Activated T-cell treated with anti-CD3 and anti-CD28 coated beads, Interleukin-2, amount 50 U/mL, for 4 hours (primary cell): Measurements from ENCODE around the gene RANBP10. TPM values are rescaled to one million over a fixed set of nuclear protein-coding genes. Genes with fewer than 3 reads are reported as not detected.

Experiments
- ATAC-seq, 2 donors: fragments of 200-7000 bp; cut with Tn5 transposase; one replicate each; pipeline ENCODE4 v1.10.0; 2021
- DNase-seq: peaks from one replicate; pipeline ENCODE4 v3.0.0-alpha.2; 2020
- H3K27me3 Mint-ChIP-seq: one replicate; pipeline ENCODE4 v1.8.0; 2021; ENCODE audit warnings: low read depth, mixed read lengths
- H3K36me3 Mint-ChIP-seq: one replicate; pipeline ENCODE4 v1.8.0; 2022; ENCODE audit warnings: mixed read lengths; ENCODE audit not compliant: insufficient read depth
- H3K4me1 Mint-ChIP-seq: one replicate; pipeline ENCODE4 v1.8.0; 2021; ENCODE audit warnings: low read depth, mixed read lengths
- H3K4me3 Mint-ChIP-seq: one replicate; pipeline ENCODE4 v1.8.0; 2021; ENCODE audit warnings: mild to moderate bottlenecking, moderate library complexity, mixed read lengths
- H3K9me3 Mint-ChIP-seq: one replicate; pipeline ENCODE4 v1.8.0; 2021; ENCODE audit warnings: mixed read lengths
- total RNA-seq, 3 donors: library from RNA; stranded (reverse); gene quantifications; one replicate each; pipeline ENCODE4 v1.2.1, GENCODE V29; 2021

Gene RANBP10
- total RNA-seq, 3 donors from 2014 or later: 17.2 to 17.9 (median 17.8) TPM

DNA sequence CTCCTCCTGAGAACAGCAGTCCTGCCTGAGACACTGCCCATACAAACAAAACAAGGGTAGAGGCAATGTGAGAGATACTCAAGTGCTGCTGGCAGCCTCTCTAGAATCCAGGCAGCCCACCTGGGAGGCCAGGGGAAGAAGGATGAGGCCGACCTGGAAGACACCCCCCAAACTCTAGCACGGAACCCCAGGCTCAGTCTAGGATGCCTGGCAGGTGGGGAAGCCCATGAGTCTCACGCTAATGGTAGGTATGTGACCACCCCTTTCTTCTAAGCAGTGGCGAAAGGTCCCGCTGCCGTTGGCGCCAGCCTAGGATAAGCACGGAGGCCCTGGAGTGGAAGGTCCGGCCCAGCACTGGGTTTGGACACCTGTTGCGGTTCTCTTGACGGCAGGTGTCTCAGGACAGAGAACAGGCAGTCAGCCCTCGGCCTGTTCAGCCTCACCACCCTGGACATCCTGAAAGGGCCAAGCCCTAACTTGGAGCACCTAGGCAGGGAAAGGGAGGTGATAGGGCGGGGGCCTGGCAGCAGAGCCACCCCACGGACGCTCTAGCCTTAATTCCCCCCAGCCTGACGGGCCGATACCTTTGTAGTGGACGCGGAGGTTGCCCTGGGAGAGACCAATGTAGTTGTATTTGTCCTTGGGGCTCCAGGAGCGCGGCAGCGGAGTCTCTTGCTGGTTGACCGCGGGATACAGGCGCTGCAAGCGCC is 487 bp downstream of the RANBP10 start:
- H3K9me3 Mint-ChIP-seq: no peaks in the 10 kb centered on the region
- peaks cover 47% of the 10 kb centered on the region for H3K4me1 Mint-ChIP-seq
- H3K4me3 Mint-ChIP-seq: peak overlapping the region; percentile 89
- ATAC-seq (no peak), DNase-seq (no peak)
- H3K36me3 Mint-ChIP-seq: peaks cover 11% of the 10 kb centered on the region
- H3K27me3 Mint-ChIP-seq: no peaks in the 10 kb centered on the region

DNA sequence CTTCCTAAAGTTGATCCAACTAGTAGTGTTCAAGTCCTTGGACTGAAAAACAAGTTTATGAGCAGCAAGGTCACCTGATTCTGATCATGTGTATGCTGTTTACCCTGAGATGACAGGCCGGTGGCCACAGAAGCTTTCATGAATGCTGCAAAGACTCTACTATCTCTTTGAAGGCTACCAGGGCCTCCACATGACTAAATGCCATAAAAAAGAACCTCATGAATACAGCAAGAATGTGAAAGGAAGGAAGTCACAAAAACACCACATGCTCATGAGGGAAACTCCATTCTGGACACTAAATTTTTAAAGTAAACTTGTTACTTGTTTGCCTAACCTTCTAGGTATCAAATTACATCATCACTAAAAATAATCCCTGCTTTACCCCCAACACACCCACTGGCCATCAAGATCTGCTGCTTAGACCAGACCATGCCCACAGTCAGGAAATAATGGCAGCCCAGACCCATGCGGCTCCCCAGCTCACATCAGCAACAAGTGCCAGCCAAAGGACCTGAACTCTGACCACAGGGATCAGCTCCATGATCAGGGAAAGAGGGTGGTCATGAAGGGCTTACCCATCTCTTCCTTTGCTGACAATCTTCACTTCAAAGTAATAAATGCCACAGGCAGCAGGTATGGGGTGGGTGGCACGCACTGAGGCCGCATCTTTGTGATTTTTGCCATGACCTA is 1.4 kb downstream of the RANBP10 start:
- Mint-ChIP-seq H3K4me1 (peaks cover 56% of the 10 kb centered on the region), H3K4me3 (peak overlapping the region; percentile 89), H3K36me3 (peaks cover 20% of the 10 kb centered on the region), H3K9me3 (no peaks in the 10 kb centered on the region), H3K27me3 (no peaks in the 10 kb centered on the region)
- no peak for DNase-seq
- no peak for ATAC-seq

DNA sequence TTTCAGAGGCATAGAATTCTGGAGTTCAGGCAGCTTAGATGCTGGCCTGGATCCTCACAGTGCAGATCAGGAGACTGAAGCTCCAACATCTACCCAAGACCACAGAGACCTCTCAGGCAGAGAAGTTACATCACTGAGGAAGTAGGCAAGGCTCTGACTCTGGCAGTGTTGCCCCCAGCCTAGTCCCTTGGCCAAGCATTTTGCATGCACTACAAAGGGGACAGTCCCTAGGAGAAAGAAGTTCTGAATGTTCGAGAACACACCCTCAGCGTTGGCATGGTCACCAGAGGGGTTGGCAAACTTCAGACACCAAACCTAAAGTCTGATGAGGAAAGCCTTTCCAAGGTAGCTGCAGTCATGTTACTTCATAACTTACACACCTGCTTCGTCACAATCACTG is 2.5 kb downstream of the RANBP10 start:
- peaks cover 60% of the 10 kb centered on the region for H3K4me1 Mint-ChIP-seq
- H3K4me3 Mint-ChIP-seq: no peak overlapping the region
- peaks cover 24% of the 10 kb centered on the region for H3K36me3 Mint-ChIP-seq
- H3K9me3 Mint-ChIP-seq: no peaks in the 10 kb centered on the region
- ATAC-seq (no peak), DNase-seq (no peak)
- no peaks in the 10 kb centered on the region for H3K27me3 Mint-ChIP-seq

DNA sequence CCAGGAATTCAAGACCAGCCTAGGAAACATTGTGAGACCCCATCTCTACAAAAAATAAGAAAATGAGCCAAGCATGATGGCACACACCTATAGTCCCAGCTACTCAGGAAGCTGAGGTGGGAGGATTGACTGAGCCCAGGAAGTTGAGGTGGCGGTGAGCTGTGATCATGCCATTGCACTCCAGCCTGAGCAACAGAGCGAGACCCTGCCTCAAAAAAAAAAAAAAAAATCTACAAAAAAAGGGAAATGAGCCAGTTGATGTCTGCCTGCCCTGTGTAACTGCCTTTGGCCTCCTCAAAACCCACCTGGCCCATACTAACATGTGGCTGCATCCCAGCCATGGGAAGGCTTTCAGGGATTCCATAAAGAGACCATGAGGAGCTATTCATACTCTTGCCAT is 4.5 kb downstream of the RANBP10 start:
- no peaks in the 10 kb centered on the region for H3K27me3 Mint-ChIP-seq
- peak; percentile 21 for DNase-seq
- no peak for ATAC-seq
- H3K36me3 Mint-ChIP-seq: peaks cover 30% of the 10 kb centered on the region
- no peaks in the 10 kb centered on the region for H3K9me3 Mint-ChIP-seq
- H3K4me3 Mint-ChIP-seq: no peak overlapping the region
- peaks cover 67% of the 10 kb centered on the region for H3K4me1 Mint-ChIP-seq

DNA sequence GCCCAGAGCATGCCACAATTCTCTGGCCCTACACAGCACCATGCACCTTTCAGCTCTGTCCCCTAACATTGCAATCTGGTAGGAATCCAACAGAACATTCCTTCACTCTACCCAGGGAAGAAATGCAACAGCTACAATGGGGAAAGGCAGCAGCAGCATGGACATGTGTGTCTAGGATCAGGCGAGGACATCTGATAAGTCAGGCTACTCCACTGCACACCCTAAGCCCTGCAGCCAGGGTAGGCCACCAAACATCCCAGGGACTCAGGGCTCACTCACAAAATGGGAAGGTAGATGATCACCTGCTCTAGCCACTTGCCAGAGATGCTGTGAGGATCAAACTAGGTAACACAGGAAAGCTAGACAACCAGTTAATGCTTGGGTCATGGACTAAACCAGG is 5.1 kb downstream of the RANBP10 start:
- peaks cover 70% of the 10 kb centered on the region for H3K4me1 Mint-ChIP-seq
- peaks cover 32% of the 10 kb centered on the region for H3K36me3 Mint-ChIP-seq
- DNase-seq: no peak
- ATAC-seq: no peak
- no peaks in the 10 kb centered on the region for H3K27me3 Mint-ChIP-seq
- H3K9me3 Mint-ChIP-seq: no peaks in the 10 kb centered on the region
- no peak overlapping the region for H3K4me3 Mint-ChIP-seq

DNA sequence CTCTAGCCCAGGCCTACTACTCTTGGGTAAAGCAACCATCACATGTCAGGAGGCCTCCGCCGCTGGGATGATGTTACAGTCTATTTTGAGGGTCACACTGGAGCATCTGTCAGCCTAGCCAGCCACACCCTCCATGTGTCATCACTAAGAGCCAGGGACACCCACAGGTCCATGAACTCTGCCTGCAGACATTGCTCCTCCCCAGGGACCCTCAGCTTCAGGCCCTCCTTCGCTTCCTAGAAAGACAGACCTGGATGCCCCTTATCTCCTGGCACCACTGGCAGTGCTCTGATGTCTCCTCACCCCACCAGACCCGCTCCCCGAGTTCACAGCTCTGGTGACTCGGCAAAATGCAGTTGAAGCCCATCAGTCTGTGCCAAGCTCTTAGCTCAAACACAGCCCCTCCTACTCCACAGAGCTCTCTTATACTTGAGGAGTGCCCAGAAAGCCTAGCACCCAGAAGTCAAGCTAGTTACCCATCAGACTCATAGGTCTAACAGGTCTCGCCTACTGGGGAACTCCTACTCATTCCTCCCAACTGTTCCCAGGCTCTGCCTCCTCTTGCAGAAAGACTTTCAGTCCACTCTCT is 5.9 kb downstream of the RANBP10 start:
- DNase-seq (no peak), ATAC-seq (no peak)
- Mint-ChIP-seq H3K36me3 (peaks cover 33% of the 10 kb centered on the region), H3K9me3 (no peaks in the 10 kb centered on the region), H3K27me3 (no peaks in the 10 kb centered on the region), H3K4me1 (peaks cover 68% of the 10 kb centered on the region), H3K4me3 (no peak overlapping the region)

DNA sequence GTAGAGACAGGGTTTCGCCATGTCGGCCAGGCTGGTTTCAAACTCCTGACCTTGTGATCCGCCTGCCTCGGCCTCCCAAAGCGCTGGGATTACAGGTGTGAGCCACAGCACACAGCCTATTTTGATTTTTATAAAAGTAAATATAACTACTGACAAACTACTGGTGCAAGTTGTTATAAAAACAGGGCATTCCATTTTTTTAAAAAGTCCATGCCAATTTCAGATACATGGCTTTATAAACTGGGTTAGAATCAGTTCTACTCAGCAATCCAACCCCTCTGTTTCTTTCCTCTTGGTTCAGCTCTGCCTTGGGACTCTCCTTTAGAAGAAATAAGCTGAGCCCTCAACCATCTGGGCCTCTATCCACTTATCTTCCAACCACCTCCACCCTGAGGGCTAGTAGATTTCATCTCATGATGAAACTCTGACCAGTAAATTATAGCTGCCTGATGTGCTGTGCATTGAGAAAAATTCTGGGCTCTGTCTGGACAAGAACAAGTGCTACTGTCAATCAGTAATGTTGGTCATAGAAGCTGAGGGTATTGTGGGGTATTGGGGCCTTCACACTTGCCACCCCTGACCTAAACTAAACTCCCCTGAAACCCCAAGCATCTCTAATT is 10.2 kb downstream of the RANBP10 start:
- no peaks in the 10 kb centered on the region for H3K9me3 Mint-ChIP-seq
- no peak for ATAC-seq

DNA sequence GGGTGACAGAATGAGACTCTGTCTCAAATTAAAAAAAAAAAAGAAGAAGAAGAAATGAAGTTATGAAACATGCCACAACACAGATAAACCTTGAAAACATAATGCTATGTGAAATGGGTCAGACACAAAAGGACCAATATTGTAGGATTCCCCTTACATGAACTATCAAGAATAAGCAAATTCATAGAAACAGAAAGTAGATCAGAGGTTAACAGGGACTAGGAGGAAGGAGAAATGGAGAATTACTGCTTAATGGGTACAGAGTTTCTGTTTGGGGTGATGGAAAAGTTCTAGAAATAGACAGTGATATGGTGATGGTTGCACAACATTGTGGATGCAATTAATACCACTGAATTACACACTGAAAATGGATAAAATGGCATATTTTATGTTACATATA is 16.3 kb downstream of the RANBP10 start:
- DNase-seq (no peak), ATAC-seq (no peak)
- Mint-ChIP-seq H3K4me1 (peaks cover 11% of the 10 kb centered on the region), H3K4me3 (no peak overlapping the region), H3K27me3 (no peaks in the 10 kb centered on the region), H3K9me3 (no peaks in the 10 kb centered on the region), H3K36me3 (peaks cover 2% of the 10 kb centered on the region)

More for the DNA sequence above, 10.2 kb downstream of the RANBP10 start:
- Mint-ChIP-seq H3K27me3 (no peaks in the 10 kb centered on the region), H3K36me3 (peaks cover 25% of the 10 kb centered on the region), H3K4me1 (peaks cover 34% of the 10 kb centered on the region), H3K4me3 (no peak overlapping the region)
- no peak for DNase-seq

DNA sequence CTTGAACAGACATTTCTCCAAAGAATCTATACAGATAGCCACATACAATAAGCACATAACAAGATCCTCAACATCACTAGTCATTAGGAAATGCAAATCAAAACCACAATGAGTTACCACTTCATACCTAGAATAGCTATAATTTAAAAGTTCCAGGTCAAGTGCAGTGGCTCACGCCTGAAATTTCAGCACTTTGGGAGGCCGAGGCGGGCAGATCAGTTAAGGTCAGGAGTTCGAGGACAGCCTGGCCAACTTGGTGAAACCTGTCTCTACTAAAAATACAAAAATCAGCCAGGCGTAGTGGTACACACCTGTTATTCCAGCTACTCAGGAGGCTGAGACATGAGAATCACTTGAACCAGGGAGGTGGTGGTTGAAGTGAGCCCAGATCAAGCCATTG is 19.9 kb downstream of the RANBP10 start:
- no peaks in the 10 kb centered on the region for H3K27me3 Mint-ChIP-seq
- H3K4me3 Mint-ChIP-seq: no peak overlapping the region
- no peaks in the 10 kb centered on the region for H3K9me3 Mint-ChIP-seq
- ATAC-seq (no peak), DNase-seq (no peak)
- peaks cover 16% of the 10 kb centered on the region for H3K4me1 Mint-ChIP-seq
- peaks cover 2% of the 10 kb centered on the region for H3K36me3 Mint-ChIP-seq

DNA sequence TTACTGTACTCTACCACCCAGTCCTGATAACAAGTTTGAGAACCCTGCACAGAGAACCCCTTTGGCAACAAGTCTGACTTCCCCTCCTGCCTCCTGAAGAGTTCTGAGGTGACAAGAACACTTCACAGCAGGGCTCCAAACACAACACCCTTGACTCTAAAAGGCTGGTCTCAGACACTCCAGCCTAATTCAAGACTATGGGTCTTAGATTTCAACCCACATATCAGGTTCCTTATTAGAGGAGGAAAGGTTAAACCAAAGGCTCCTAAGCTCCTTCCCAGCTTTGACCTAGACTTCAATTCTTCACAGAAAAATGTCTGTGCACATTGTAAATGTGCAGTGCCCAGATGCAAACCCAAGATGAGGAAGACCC is 23.0 kb downstream of the RANBP10 start:
- Mint-ChIP-seq H3K4me1 (peaks cover 26% of the 10 kb centered on the region), H3K4me3 (no peak overlapping the region), H3K36me3 (peaks cover 2% of the 10 kb centered on the region), H3K27me3 (no peaks in the 10 kb centered on the region), H3K9me3 (no peaks in the 10 kb centered on the region)
- DNase-seq (no peak), ATAC-seq (no peak)

DNA sequence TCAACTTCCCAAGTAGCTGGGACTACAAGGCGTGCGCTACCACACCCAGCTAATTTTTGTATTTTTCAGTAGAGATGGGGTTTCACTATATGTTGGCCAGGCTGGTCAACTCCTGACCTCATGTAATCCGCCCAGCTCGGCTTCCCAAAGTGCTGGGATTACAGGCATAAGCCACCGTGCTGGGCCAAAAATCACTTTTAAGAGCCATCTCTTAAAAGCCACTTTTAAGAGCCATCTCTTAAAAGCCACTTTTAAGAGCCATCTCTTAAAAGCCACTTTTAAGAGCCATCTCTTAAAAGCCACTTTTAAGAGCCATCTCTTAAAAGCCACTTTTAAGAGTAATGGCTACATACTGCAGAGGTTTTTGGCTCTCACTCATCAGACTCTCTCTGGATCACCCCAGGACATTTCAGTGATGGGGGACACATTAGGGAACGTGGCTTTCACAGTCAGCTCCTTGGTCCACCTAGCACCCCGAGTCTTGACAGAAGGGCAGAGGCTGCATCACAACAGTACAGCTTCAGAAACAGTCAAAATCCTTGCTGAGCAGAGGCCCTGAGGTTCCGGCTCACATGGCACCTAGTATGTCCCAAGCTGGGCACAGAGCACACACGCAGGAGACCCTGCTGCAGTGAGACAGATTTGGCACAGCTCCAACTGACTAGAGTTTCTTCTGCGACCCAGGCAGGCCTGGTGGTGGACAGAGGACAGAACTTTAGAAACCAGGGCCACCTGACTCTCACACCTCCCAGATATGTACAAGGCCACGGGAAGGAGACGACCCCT is 23.6 kb downstream of the RANBP10 start:
- Mint-ChIP-seq H3K9me3 (no peaks in the 10 kb centered on the region), H3K27me3 (no peaks in the 10 kb centered on the region), H3K4me3 (no peak overlapping the region), H3K36me3 (peaks cover 2% of the 10 kb centered on the region), H3K4me1 (peaks cover 27% of the 10 kb centered on the region)
- ATAC-seq: no peak
- no peak for DNase-seq

DNA sequence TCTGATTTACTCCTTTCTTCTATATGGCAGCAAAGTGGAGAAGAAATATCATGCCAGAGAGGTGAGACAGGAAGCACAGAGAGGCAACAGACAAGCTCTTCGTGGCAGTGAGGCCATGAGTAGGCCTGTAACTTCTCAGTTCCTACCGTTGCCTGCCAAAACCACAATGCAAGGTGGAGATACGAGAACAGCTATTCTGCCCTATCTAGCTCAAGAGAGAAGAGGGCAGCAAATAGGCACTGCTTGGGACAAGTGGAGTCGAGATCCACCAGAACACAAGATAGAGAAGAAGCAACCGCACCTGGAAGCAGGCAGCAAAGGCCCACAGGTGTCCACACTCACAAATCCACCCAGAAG is 24.8 kb downstream of the RANBP10 start:
- DNase-seq: no peak

DNA sequence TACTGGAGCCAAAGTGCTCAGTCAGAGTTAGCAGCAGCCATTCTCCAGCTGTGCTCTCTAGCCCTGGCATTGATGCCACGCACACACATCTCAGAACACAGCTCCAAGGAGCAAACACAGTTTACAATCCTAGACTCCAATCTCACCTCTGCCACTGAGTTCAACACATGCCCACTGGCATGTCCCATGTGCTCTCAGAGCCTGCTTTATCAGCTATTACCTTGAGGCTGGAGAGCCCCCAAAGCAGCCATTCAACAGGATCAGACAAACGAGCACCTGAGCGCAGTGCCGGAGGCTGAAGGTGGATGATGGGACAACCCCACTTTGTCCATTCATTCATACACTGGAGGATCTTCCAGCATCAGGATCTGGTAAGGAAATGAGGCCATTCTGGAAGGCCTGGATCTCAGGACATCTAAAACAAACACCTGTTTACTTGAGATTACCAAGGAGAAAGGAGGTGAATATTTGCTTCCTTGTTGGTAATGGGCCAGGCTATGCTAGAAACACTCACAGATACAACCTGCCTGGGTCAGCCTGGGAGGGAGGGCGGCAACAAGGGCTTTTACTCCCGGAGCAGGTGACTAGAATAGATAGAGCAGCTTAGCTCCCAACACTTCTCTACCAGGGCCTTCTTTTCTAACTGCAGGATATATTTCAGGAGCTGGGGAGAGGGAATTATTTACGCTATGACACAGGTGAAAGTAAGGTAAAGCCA is 25.4 kb downstream of the RANBP10 start:
- ATAC-seq (peak in 1 of 2 donors; percentile 53), DNase-seq (no peak)
- H3K27me3 Mint-ChIP-seq: no peaks in the 10 kb centered on the region
- H3K4me3 Mint-ChIP-seq: no peak overlapping the region
- no peaks in the 10 kb centered on the region for H3K36me3 Mint-ChIP-seq
- H3K9me3 Mint-ChIP-seq: no peaks in the 10 kb centered on the region
- peaks cover 27% of the 10 kb centered on the region for H3K4me1 Mint-ChIP-seq

More for the DNA sequence above, 24.8 kb downstream of the RANBP10 start:
- Mint-ChIP-seq H3K27me3 (no peaks in the 10 kb centered on the region), H3K9me3 (no peaks in the 10 kb centered on the region), H3K36me3 (no peaks in the 10 kb centered on the region), H3K4me1 (peaks cover 27% of the 10 kb centered on the region), H3K4me3 (no peak overlapping the region)
- ATAC-seq: peak; percentile 70 to 77
